Esophagus muscularis mucosa (tissue), 4 donors: ENCODE data around the gene NRF1. TPM values are rescaled to one million over a fixed set of nuclear protein-coding genes. Genes with fewer than 3 reads are reported as not detected.

Experiments
- DNase-seq: peaks from one replicate; pipeline ENCODE4 v3.0.0-alpha.2; 2017; ENCODE audit errors: extremely low spot score
- H3K27ac ChIP-seq, 4 donors: fragments of 200-600 bp; sonication (generic); replicated peaks in 1 of 4; 1 replicate in 3 of 4; 2 replicates in 1 of 4; pipeline ENCODE4 v1.5.1; 2016 to 2019; ENCODE audit warnings: mild to moderate bottlenecking in 1 of 4
- H3K27me3 ChIP-seq, 4 donors: fragments of 200-600 bp; sonication (generic); one replicate each; pipeline versions ENCODE4 v1.5.1 to v1.6.0; 2016 to 2019
- H3K36me3 ChIP-seq, 4 donors: fragments of 200-600 bp; sonication (generic); one replicate each; pipeline ENCODE4 v1.5.1; 2016 to 2019
- H3K4me1 ChIP-seq, 4 donors: fragments of 200-600 bp; sonication (generic); one replicate each; pipeline ENCODE4 v1.5.1; 2016 to 2019
- H3K4me3 ChIP-seq, 4 donors: fragments of 200-600 bp; sonication (generic); 1 replicate in 2 of 4; 2 replicates in 2 of 4; pipeline ENCODE4 v1.5.1; 2016 to 2019; ENCODE audit warnings: mild to moderate bottlenecking in 4 of 4, moderate library complexity in 1 of 4
- H3K9me3 ChIP-seq, 4 donors: fragments of 200-600 bp; sonication (generic); 1 replicate in 3 of 4; 2 replicates in 1 of 4; pipeline ENCODE4 v1.5.1; 2016 to 2019
- EP300 ChIP-seq: sonication (generic); formaldehyde crosslinking; IDR thresholded peaks from one replicate; pipeline ENCODE4 v1.6.1; 2017; ENCODE audit warnings: antibody characterized with exemption
- POLR2A ChIP-seq: fragments of 450-650 bp; IDR thresholded peaks from one replicate; pipeline ENCODE4 v1.6.1; 2017; ENCODE audit warnings: antibody characterized with exemption, moderate library complexity, mild to moderate bottlenecking, low read depth
- POLR2AphosphoS5 ChIP-seq, 2 donors: sonication (generic); formaldehyde crosslinking; IDR thresholded peaks; one replicate each; pipeline ENCODE4 v1.6.1; 2017; ENCODE audit warnings: antibody characterized with exemption in 2 of 2
- WGBS: methylation state at CpG from one replicate; pipeline ENCODE4 v1.1.5; 2018; 5-methylcytosine and 5-hydroxymethylcytosine counted together
- intact Hi-C: fragments of 100-400 bp; cut with DNase I; formaldehyde crosslinking; loops from one replicate; pipeline ENCODE4 v1.15.1; 2023
- total RNA-seq, 4 donors: library from RNA; depleted of rRNA; stranded (reverse); fragments of >200 nt; gene quantifications; one replicate each; pipeline versions ENCODE4 v1.1.0 to v1.2.1, GENCODE V29; 2016
- TF ChIP-seq, protein P1 (sequence below), 3 experiments: fragments of 200-600 bp in 2 of 3; fragments of 450-650 bp in 1 of 3; sonication (generic) in 2 of 3; IDR thresholded peaks; one replicate each; pipeline ENCODE4 v1.5.1; 2017 to 2019; ENCODE audit warnings: antibody characterized with exemption in 3 of 3, mild to moderate bottlenecking in 2 of 3, moderate library complexity in 1 of 3

The NRF1 gene
- total RNA-seq, 4 donors from 2014 or later = 8.7 to 19.1 (median 15.9) TPM

DNA sequence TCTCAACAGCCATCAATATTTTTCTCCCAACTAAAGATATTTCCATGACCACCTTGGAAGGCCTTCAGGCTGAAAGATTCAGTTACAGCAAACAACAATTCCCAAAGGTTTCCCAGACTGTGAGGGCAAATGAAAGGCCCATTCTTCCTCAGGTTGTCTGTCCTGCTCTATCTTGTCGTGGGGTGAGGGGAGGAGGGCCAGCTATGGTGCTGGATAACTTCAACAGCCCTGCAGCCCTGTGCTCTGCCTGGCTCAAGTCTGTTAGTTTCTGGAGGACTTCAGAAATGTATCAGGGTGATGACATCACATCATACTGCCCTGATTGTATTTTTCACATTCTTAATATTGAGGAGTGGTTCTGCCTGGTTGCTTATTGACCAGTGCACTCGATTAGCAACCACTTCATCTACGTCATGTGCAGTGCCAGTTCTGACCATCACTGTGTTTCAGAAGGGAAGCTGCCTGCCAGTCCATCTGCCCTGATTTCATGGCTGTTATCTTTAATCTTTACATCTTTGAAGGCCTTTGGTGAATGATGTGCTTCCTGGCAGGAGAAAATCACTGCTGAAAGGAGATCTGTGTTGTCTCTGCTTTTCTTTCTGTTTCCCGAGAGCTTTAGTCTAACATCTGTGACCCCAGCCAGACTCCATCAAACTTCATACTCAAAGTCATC is 135.5 kb downstream of the NRF1 start:
- intact Hi-C loops = no loop called here
- Histone ChIP-seq H3K4me3 (no peak overlapping the region), H3K27me3 (no peaks in the 10 kb centered on the region), H3K4me1 (peaks cover 0 to 4% (median under 1%) of the 10 kb centered on the region in 4 donors), H3K27ac (no peak overlapping the region), H3K36me3 (peaks cover 0 to 58% (median 42%) of the 10 kb centered on the region in 4 donors), H3K9me3 (no peaks in the 10 kb centered on the region)
- no peak for DNase-seq
- 76% methylated on average over 4 of the region's 4 CpGs for WGBS
- TF ChIP-seq EP300 (no peak), POLR2A (no peak), POLR2AphosphoS5 (IDR thresholded peaks at IDR 0.05) (no peak)
- TF ChIP-seq, protein P1, sequence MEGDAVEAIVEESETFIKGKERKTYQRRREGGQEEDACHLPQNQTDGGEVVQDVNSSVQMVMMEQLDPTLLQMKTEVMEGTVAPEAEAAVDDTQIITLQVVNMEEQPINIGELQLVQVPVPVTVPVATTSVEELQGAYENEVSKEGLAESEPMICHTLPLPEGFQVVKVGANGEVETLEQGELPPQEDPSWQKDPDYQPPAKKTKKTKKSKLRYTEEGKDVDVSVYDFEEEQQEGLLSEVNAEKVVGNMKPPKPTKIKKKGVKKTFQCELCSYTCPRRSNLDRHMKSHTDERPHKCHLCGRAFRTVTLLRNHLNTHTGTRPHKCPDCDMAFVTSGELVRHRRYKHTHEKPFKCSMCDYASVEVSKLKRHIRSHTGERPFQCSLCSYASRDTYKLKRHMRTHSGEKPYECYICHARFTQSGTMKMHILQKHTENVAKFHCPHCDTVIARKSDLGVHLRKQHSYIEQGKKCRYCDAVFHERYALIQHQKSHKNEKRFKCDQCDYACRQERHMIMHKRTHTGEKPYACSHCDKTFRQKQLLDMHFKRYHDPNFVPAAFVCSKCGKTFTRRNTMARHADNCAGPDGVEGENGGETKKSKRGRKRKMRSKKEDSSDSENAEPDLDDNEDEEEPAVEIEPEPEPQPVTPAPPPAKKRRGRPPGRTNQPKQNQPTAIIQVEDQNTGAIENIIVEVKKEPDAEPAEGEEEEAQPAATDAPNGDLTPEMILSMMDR (IDR thresholded peaks at IDR 0.05) = no peak

DNA sequence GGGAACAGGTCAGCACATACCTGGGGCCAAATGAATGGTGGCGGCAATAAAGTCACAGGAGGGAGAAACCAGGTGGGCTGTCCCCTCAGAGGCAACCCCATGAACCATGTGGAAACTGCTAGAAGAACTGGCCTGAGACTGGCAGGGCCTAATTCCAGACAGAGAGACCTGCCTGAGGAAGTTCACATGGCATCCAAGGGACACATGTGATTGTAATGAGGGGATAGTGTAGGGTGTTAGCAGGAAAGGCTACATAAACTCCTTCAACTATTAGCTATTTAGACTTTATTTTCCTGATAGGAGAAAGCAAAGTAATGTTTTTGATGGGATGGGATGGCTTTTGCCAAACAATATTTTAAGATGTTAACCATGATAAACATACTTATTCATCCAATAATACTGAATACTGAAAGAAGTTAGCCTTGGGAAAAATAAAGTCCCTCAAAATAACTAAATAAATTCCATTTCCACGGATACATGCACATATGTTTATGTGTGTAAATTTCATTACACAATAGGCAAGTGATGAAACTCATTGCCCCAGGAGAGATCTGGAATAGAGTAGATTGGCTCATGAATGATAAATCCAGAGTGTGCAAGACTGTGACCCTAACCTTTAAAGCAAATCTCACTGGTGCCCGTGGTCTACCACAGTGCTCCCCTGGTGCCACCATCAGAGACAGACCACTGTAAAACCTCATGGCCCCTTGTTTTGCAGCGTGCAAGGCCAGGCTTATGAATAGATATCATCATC is 137.0 kb downstream of the NRF1 start:
- intact Hi-C loops = no loop called here
- no peak overlapping the region for H3K27ac ChIP-seq
- no peak overlapping the region for H3K4me3 ChIP-seq
- H3K4me1 ChIP-seq = no peaks in the 10 kb centered on the region
- no peaks in the 10 kb centered on the region for H3K9me3 ChIP-seq
- WGBS = 92% methylated on average over 4 of the region's 4 CpGs
- no peaks in the 10 kb centered on the region for H3K27me3 ChIP-seq
- peaks cover 0 to 50% (median 40%) of the 10 kb centered on the region in 4 donors for H3K36me3 ChIP-seq
- TF ChIP-seq POLR2A = no peak
- TF ChIP-seq POLR2AphosphoS5 (IDR thresholded peaks at IDR 0.05) = no peak
- TF ChIP-seq, protein P1 (IDR thresholded peaks at IDR 0.05) = no peak
- TF ChIP-seq EP300 = no peak
- DNase-seq = no peak

DNA sequence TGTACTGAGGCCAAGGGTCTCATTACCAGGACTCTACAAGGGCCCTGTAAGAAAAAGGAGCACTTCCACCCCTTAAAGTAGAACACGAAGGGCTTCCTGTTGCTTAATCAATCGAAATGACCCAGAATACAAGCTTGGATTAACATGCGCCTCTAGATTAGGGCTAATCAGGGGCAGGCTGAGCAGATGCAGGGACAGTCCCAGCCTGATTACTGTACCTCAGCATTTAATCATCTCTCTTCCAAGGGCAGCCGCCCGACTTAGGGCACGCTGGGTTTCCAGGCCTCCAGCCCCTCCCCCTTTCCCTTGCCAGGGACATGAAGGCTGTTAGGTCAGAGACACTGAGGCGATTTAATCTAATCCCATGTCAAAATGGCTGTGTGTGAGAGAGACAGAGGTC is 138.6 kb downstream of the NRF1 start:
- no peak overlapping the region for H3K4me3 ChIP-seq
- intact Hi-C loops = no loop called here
- TF ChIP-seq POLR2A (no peak), POLR2AphosphoS5 (IDR thresholded peaks at IDR 0.05) (no peak), EP300 (no peak)
- TF ChIP-seq, protein P1 (IDR thresholded peaks at IDR 0.05) = no peak
- WGBS = 85% methylated on average over 6 of the region's 7 CpGs
- no peaks in the 10 kb centered on the region for H3K27me3 ChIP-seq
- no peaks in the 10 kb centered on the region for H3K9me3 ChIP-seq
- peaks cover 0 to 49% (median 33%) of the 10 kb centered on the region in 4 donors for H3K36me3 ChIP-seq
- H3K27ac ChIP-seq = no peak overlapping the region
- DNase-seq = no peak
- no peaks in the 10 kb centered on the region for H3K4me1 ChIP-seq

DNA sequence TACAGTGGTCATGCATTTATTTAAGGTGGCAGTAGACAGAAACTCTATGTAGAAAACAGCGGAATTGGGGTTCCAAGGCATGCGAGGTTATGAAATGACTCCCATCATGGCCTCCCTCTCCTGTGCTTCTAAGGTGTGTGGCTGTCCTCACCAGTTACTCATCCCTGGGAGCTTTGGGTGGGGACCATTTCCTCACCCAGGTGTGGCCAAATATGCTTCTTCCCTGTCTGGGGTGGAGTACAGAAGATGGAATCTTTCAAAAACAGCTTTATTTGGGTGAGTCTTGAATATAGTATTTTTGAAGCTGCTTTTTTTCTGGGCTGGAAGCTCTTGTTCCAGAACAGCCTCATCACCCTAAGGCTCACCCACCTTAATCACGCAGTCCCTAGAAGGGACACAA is 139.0 kb downstream of the NRF1 start:
- H3K4me3 ChIP-seq = no peak overlapping the region
- intact Hi-C loops = no loop called here
- no peaks in the 10 kb centered on the region for H3K4me1 ChIP-seq
- DNase-seq = no peak
- no peak for TF ChIP-seq EP300
- no peak for TF ChIP-seq POLR2AphosphoS5 (IDR thresholded peaks at IDR 0.05)
- TF ChIP-seq POLR2A = no peak
- TF ChIP-seq, protein P1 (IDR thresholded peaks at IDR 0.05) = no peak
- 95% methylated on average over 3 of the region's 3 CpGs for WGBS
- no peaks in the 10 kb centered on the region for H3K27me3 ChIP-seq
- no peaks in the 10 kb centered on the region for H3K9me3 ChIP-seq
- H3K27ac ChIP-seq = no peak overlapping the region
- peaks cover 0 to 49% (median 34%) of the 10 kb centered on the region in 4 donors for H3K36me3 ChIP-seq
